HCT116 (cell line): ENCODE measurements around the gene CDC42SE2. TPM values are rescaled to one million over a fixed set of nuclear protein-coding genes. Genes with fewer than 3 reads are reported as not detected.
"Not testable (repeated sequence)": the region's sequence is repeated elsewhere in the genome, so short reads cannot be mapped to it uniquely, and the experiment has no call there.

Experiments
- ATAC-seq: fragments of 200-7000 bp; cut with Tn5 transposase; 2 replicates; pipeline ENCODE4 v1.9.1; 2020; ENCODE audit warnings: mild to moderate bottlenecking, moderate library complexity
- BruUV-seq: library from RNA; stranded (reverse); fragments of 400-500 nt; replicated peaks from 2 replicates; lab custom pipeline; 2021; lab: Mats Ljungman, UMichigan
- CTCF ChIA-PET: fragments of 300-600 bp; sonication (Branson Sonifier 250); formaldehyde crosslinking; loops from one replicate; lab custom pipeline; 2021; ENCODE audit warnings: antibody characterized with exemption; lab: Charles Lee
- POLR2A ChIA-PET: fragments of 300-600, 350-600 bp; sonication (Branson Sonifier 250); formaldehyde crosslinking; loops from one replicate; lab custom pipeline; 2021; ENCODE audit warnings: antibody characterized with exemption; lab: Charles Lee
- RAD21 ChIA-PET, 2 experiments: fragments of 300-600 bp; sonication (Branson Sonifier 250); formaldehyde crosslinking; loops; one replicate each; lab custom pipeline; 2023; ENCODE audit warnings: low total read pairs in 2 of 2; ENCODE audit not compliant: uncharacterized antibody in 2 of 2, unreplicated experiment in 2 of 2, low non-redundant PET in 1 of 2; lab: Charles Lee
- DNase-seq: peaks from one replicate; pipeline ENCODE4 v3.0.0-alpha.2; 2010; ENCODE audit warnings: low read depth, low spot score
- H2AFZ ChIP-seq: fragments of 200-600 bp; shearing (Covaris generic), sonication (generic); 2 replicates; pipeline ENCODE4 v1.6.1; 2017; ENCODE audit warnings: low read depth, mixed run types, mixed read lengths, antibody characterized with exemption, low read length; ENCODE audit not compliant: poor library complexity, severe bottlenecking
- H3K27ac ChIP-seq: 2 replicates; pipeline ENCODE4 v1.5.1; 2012; ENCODE audit warnings: low read depth, low read length
- H3K27me3 ChIP-seq: fragments of 200-600 bp; sonication (generic); 2 replicates; pipeline ENCODE4 v1.6.1; 2016; ENCODE audit warnings: mixed run types, low read length, mixed read lengths; ENCODE audit not compliant: insufficient read depth
- H3K36me3 ChIP-seq, 2 experiments: fragments of 200-500 bp in 1 of 2; fragments of 200-600 bp in 1 of 2; sonication (Bioruptor generic) in 1 of 2; sonication (generic) in 1 of 2; 2 replicates each; pipeline versions ENCODE4 v1.5.1 to v1.6.1; 2014 to 2016; ENCODE audit warnings: low read length in 2 of 2, inconsistent platforms in 1 of 2, mixed read lengths in 1 of 2, mixed run types in 1 of 2; ENCODE audit not compliant: insufficient read depth in 2 of 2, control insufficient read depth in 1 of 2
- H3K4me1 ChIP-seq, 2 experiments: fragments of 200-600 bp in 1 of 2; sonication (generic) in 1 of 2; 2 replicates each; pipeline versions ENCODE4 v1.5.1 to v1.6.1; 2012 to 2017; ENCODE audit warnings: low read length in 2 of 2, inconsistent platforms in 1 of 2, mild to moderate bottlenecking in 1 of 2, mixed read lengths in 1 of 2, mixed run types in 1 of 2, moderate library complexity in 1 of 2; ENCODE audit not compliant: insufficient read depth in 2 of 2, control insufficient read depth in 1 of 2
- H3K4me2 ChIP-seq: fragments of 200-600 bp; sonication (generic); 2 replicates; pipeline ENCODE4 v1.6.1; 2017; ENCODE audit warnings: mixed run types, low read length, mixed read lengths
- H3K4me3 ChIP-seq, 2 experiments: fragments of 200-600 bp in 1 of 2; sonication (generic) in 1 of 2; replicated peaks in 1 of 2; 2 replicates each; pipeline ENCODE4 v1.5.1; 2011 to 2016; ENCODE audit warnings: low read length in 2 of 2, control low read depth in 1 of 2, low read depth in 1 of 2, mild to moderate bottlenecking in 1 of 2, mixed read lengths in 1 of 2, mixed run types in 1 of 2
- H3K79me2 ChIP-seq: fragments of 200-600 bp; sonication (generic); 2 replicates; pipeline ENCODE4 v1.6.1; 2017; ENCODE audit warnings: mild to moderate bottlenecking, mixed run types, low read length, moderate library complexity, mixed read lengths; ENCODE audit not compliant: insufficient read depth
- H3K9ac ChIP-seq: fragments of 200-600 bp; sonication (generic); 2 replicates; pipeline ENCODE4 v1.6.1; 2016; ENCODE audit warnings: low read length, mixed read lengths
- H3K9me2 ChIP-seq: fragments of 200-600 bp; sonication (generic), shearing (Covaris generic); 2 replicates; pipeline ENCODE4 v1.6.1; 2017; ENCODE audit warnings: mixed run types, mild to moderate bottlenecking, moderate library complexity; ENCODE audit not compliant: insufficient read depth
- H3K9me3 ChIP-seq, 2 experiments: fragments of 200-500 bp in 1 of 2; fragments of 200-600 bp in 1 of 2; sonication (Bioruptor generic) in 1 of 2; sonication (generic) in 1 of 2; 2 replicates each; pipeline ENCODE4 v1.6.1; 2014 to 2017; ENCODE audit warnings: low read length in 2 of 2, mixed read lengths in 2 of 2, inconsistent platforms in 1 of 2, low read depth in 1 of 2, mild to moderate bottlenecking in 1 of 2, mixed run types in 1 of 2, moderate library complexity in 1 of 2; ENCODE audit not compliant: control insufficient read depth in 1 of 2, insufficient read depth in 1 of 2
- H4K20me1 ChIP-seq: fragments of 200-600 bp; sonication (generic), shearing (Covaris generic); 2 replicates; pipeline ENCODE4 v1.6.1; 2017; ENCODE audit warnings: mixed run types, mild to moderate bottlenecking, moderate library complexity; ENCODE audit not compliant: insufficient read depth
- ATF3 ChIP-seq: IDR thresholded peaks from 2 replicates; pipeline ENCODE4 v1.6.1; 2012
- EGR1 ChIP-seq: IDR thresholded peaks from 2 replicates; pipeline ENCODE4 v1.6.1; 2012; ENCODE audit warnings: low read depth
- REST ChIP-seq: IDR thresholded peaks from 2 replicates; pipeline ENCODE4 v1.6.1; 2012; ENCODE audit warnings: low read depth
- TCF7L2 ChIP-seq: IDR thresholded peaks from 2 replicates; pipeline ENCODE4 v1.7.0; 2011; ENCODE audit warnings: borderline replicate concordance, inconsistent platforms; ENCODE audit not compliant: insufficient read depth, insufficient read length; ENCODE audit errors: extremely low read depth
- ZFX ChIP-seq: fragments of 450-650 bp; IDR thresholded peaks from 2 replicates; pipeline ENCODE4 v1.6.1; 2017
- ZNF274 ChIP-seq: fragments of 200-500 bp; sonication (Bioruptor generic); IDR thresholded peaks from 2 replicates; pipeline ENCODE4 v1.6.1; 2014; ENCODE audit warnings: mild to moderate bottlenecking, low read depth, low read length, inconsistent platforms
- intact Hi-C: fragments of 100-400 bp; cut with micrococcal nuclease; formaldehyde crosslinking; loops from 2 replicates; pipeline ENCODE4 v1.10.0; 2022
- total RNA-seq: library from RNA; stranded (reverse); gene quantifications from one replicate; pipeline ENCODE4 v1.2.1, GENCODE V29; 2021; ENCODE audit not compliant: unreplicated experiment

The CDC42SE2 gene
- total RNA-seq, 1 experiment from 2014 or later, result 27.0 TPM

- TF ChIP-seq ZNF274, result no peak
- no peak for TF ChIP-seq ATF3
- no peak for TF ChIP-seq TCF7L2
Observed at GRCh38 chr5:131250751-131251475, 12.9 kb upstream of the CDC42SE2 start (continued).

GRCh38 chr5:131252824-131253171, 11.1 kb upstream of the CDC42SE2 start:
- H3K27ac ChIP-seq, result no peak overlapping the region
- ChIA-PET RAD21 (no interaction called here), CTCF (no interaction called here), POLR2A (no interaction called here)
- no peaks in the 10 kb centered on the region for H3K9me3 ChIP-seq
- H3K27me3 ChIP-seq, result no peaks in the 10 kb centered on the region
- BruUV-seq, result no TSS peak
- H3K9ac ChIP-seq, result no peak overlapping the region
- DNase-seq, result no peak
- H3K4me3 ChIP-seq, result no peak overlapping the region
- H3K9me2 ChIP-seq, result no peaks in the 10 kb centered on the region
- intact Hi-C loops, result no loop called here
- H4K20me1 ChIP-seq, result no peaks in the 10 kb centered on the region
- H2AFZ ChIP-seq, result no peak overlapping the region
- H3K79me2 ChIP-seq, result no peaks in the 10 kb centered on the region
- no peaks in the 10 kb centered on the region for H3K36me3 ChIP-seq
- peaks cover 0 to 8% of the 10 kb centered on the region in 2 experiments; a peak in 1 of 4 replicates for H3K4me1 ChIP-seq
- no peak for ATAC-seq
- TF ChIP-seq REST (no peak), ZFX (no peak), EGR1 (no peak)
- TF ChIP-seq, all 23 proteins: peak for 0
- no peak overlapping the region for H3K4me2 ChIP-seq

GRCh38 chr5:131254025-131254424, 9.8 kb upstream of the CDC42SE2 start:
- CTCF ChIA-PET, H4K20me1 ChIP-seq, H2AFZ ChIP-seq, H3K9me3 ChIP-seq, POLR2A ChIA-PET, H3K36me3 ChIP-seq, H3K79me2 ChIP-seq, ATAC-seq, BruUV-seq, H3K27me3 ChIP-seq, H3K9ac ChIP-seq, DNase-seq, H3K27ac ChIP-seq, H3K9me2 ChIP-seq, RAD21 ChIA-PET, H3K4me3 ChIP-seq, H3K4me2 ChIP-seq, intact Hi-C loops: not testable (repeated sequence)
- peaks cover 10 to 21% of the 10 kb centered on the region in 2 experiments for H3K4me1 ChIP-seq
